Activated naive CD8-positive, alpha-beta T cell treated with anti-CD3 and anti-CD28 coated beads for 36 hours (primary cell): ENCODE measurements around the gene STAT3. TPM values are rescaled to one million over a fixed set of nuclear protein-coding genes. Genes with fewer than 3 reads are reported as not detected.
"Not testable (repeated sequence)": the region's sequence is repeated elsewhere in the genome, so short reads cannot be mapped to it uniquely, and the experiment has no call there.

Experiments used
- DNase-seq: peaks from one replicate; pipeline ENCODE4 v3.0.0; 2021
- H3K27ac Mint-ChIP-seq: one replicate; pipeline ENCODE4 v1.8.0; 2022; ENCODE audit warnings: mild to moderate bottlenecking, moderate library complexity, mixed read lengths
- H3K27me3 Mint-ChIP-seq: one replicate; pipeline ENCODE4 v1.8.0; 2022; ENCODE audit warnings: mild to moderate bottlenecking, mixed read lengths
- H3K36me3 Mint-ChIP-seq: one replicate; pipeline ENCODE4 v1.8.0; 2021; ENCODE audit warnings: mild to moderate bottlenecking, mixed read lengths
- H3K4me1 Mint-ChIP-seq: one replicate; pipeline ENCODE4 v1.8.0; 2021; ENCODE audit warnings: mixed read lengths
- H3K4me3 Mint-ChIP-seq: one replicate; pipeline ENCODE4 v1.8.0; 2022; ENCODE audit warnings: mild to moderate bottlenecking, moderate library complexity, mixed read lengths
- H3K9me3 Mint-ChIP-seq: one replicate; pipeline ENCODE4 v1.8.0; 2022; ENCODE audit warnings: mixed read lengths
- total RNA-seq, 2 experiments: library from RNA; stranded (reverse); gene quantifications; one replicate each; pipeline ENCODE4 v1.2.3, GENCODE V29; 2021

The STAT3 gene
- total RNA-seq, 2 experiments from 2014 or later: 221 to 223 TPM

DNA sequence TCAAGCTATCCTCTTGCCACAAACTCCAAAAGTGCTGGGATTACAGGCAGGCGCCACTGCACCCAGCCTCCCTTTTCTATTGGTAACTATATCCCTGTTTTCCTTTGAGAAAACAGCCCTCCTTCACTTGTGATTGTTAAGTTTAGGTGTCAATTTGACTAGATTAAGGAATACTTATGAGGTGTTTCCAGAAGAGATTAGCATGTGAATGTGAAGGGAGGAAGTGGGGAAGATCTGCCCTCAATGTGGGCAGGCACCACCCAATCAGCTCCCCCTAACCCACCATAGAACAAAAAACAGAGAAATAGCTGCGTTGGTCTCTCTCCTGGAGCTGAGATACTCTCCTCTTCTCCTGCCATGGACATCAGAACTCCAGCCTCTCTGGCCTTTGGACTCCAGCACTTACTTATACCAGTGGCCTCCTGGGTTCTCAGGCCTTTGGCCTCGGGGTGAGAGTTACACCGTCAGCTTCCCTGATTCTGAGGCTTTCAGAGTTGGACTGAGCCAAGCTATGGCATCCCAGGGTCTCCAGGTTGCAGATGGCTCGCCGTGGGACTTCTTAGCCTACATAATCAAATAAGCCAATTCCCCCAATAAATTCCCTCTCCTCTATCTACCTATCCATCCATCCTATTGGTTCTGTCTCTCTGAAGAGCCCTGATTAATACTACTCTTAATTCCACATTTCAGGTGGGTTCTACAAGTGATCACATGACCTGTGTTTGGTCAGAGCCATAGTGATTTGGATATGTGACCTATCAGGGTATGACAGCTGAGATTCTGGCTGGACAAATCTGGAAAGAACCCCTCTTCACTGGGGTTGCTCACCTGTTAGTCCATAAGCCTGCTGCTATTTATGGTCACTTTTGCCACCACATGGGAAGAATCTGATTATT lies 12.0 kb upstream of the STAT3 start:
- H3K4me3 Mint-ChIP-seq: peak overlapping the region; percentile 22
- peaks cover 28% of the 10 kb centered on the region for H3K4me1 Mint-ChIP-seq
- H3K9me3 Mint-ChIP-seq: no peaks in the 10 kb centered on the region
- H3K27ac Mint-ChIP-seq: peak overlapping the region; percentile 6
- H3K27me3 Mint-ChIP-seq: no peaks in the 10 kb centered on the region
- no peak for DNase-seq
- no peaks in the 10 kb centered on the region for H3K36me3 Mint-ChIP-seq

DNA sequence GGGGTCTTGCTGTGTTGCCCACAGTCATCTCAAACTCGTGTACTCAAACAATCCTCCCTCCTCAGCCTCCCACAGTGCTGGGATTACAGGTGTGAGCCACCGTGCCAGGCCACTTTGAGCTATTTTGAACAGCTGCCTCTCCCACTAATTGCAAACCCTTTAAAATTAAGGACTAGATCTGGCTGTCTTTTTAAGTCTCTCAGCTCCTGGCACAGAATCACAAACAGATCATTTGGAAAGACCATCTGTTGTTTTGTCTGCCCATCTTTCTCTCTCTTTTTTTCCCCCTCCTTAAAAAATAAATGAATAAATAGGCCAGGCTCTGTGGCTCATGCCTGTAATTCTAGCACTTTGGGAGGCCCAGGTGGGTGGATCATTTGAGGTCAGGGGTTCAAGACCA lies 10.9 kb upstream of the STAT3 start:
- peaks cover 31% of the 10 kb centered on the region for H3K4me1 Mint-ChIP-seq
- H3K27ac Mint-ChIP-seq: no peak overlapping the region

GRCh38 chr17:42395601-42396000 lies 7.4 kb upstream of the STAT3 start:
- H3K36me3 Mint-ChIP-seq, H3K9me3 Mint-ChIP-seq, DNase-seq, H3K27me3 Mint-ChIP-seq, H3K4me3 Mint-ChIP-seq, H3K27ac Mint-ChIP-seq: not testable (repeated sequence)
- peaks cover 35% of the 10 kb centered on the region for H3K4me1 Mint-ChIP-seq

More for the DNA sequence above, 10.9 kb upstream of the STAT3 start:
- no peak for DNase-seq
- Mint-ChIP-seq H3K9me3 (no peaks in the 10 kb centered on the region), H3K4me3 (no peak overlapping the region), H3K27me3 (no peaks in the 10 kb centered on the region), H3K36me3 (no peaks in the 10 kb centered on the region)

DNA sequence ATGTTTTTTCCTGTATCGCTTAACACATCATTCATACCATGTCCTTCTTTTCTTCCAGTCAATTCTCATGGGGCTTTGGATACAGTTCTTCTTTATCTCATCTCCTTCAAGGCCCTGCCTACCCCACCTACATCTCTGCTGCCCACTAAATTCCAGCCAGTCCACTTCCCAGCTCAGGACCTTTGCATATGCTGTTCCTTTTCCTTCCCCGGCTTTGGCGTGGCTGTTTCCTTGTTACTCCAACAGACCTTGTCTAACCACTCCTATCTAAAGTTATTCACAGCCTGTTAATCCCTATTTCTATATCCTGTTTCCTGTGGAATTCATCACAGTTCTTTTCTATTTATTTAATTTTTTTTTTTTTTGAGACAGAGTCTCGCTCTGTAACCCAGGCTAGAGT lies 6.6 kb upstream of the STAT3 start:
- Mint-ChIP-seq H3K9me3 (no peaks in the 10 kb centered on the region), H3K27ac (no peak overlapping the region), H3K4me3 (no peak overlapping the region), H3K36me3 (no peaks in the 10 kb centered on the region), H3K27me3 (no peaks in the 10 kb centered on the region), H3K4me1 (peaks cover 34% of the 10 kb centered on the region)
- no peak for DNase-seq

DNA sequence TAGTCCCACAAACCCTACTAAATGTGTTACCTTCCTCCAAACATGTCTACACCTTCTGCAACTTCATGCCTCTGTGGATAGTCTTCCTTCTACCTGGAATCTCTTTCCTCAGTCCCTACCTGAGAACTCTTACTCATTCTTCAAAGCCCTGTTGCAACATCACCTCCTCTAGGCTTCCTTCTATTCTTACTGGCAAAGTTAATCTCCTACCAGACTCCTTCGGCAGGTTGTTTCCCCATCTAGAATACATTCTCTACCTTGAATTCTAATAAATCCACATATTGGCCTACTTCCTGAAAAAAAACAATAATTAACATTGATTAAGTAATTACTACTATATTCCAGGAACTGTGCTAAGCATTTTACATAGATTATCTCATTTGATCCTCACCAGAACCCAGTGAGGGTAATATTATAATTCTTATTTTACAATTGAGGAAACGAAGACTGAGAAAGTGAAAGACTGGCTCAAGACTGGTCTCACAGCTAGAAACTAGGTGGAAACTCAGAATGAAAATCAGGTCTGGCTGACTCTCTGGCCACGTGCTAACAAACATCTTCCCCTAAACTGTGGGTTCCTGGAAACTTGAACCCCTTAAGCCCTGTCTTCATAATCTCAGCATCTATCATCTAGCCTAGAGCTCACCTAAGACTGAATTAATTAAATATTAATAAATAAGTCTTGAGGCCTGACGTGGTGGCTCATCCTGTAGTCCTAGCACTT lies 4.6 kb upstream of the STAT3 start:
- peaks cover 31% of the 10 kb centered on the region for H3K4me1 Mint-ChIP-seq
- H3K36me3 Mint-ChIP-seq: peaks cover 3% of the 10 kb centered on the region
- no peak overlapping the region for H3K4me3 Mint-ChIP-seq
- no peaks in the 10 kb centered on the region for H3K27me3 Mint-ChIP-seq
- DNase-seq: no peak
- peak overlapping the region; percentile 70 for H3K27ac Mint-ChIP-seq
- no peaks in the 10 kb centered on the region for H3K9me3 Mint-ChIP-seq

DNA sequence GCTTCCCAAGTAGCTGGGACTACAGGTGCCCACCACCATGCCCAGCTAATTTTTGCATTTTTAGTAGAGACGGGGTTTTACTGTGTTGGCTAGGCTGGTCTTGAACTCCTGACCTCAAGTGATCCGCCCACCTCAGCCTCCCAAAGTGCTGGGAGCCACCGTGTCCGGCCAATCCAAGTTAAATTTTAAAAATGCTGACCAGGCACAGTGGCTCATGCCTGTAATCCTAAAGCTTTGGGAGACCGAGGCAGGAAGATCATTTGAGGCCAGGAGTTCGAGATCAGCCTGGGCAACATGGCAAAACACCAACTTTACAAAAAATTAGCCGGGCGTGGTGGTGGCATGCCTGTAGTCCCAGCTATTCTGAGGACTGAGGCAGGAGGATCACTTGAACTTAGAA lies 3.2 kb upstream of the STAT3 start:
- not testable (repeated sequence) for H3K4me3 Mint-ChIP-seq, DNase-seq, H3K27me3 Mint-ChIP-seq, H3K9me3 Mint-ChIP-seq, H3K27ac Mint-ChIP-seq
- Mint-ChIP-seq H3K4me1 (peaks cover 34% of the 10 kb centered on the region), H3K36me3 (peaks cover 11% of the 10 kb centered on the region)

GRCh38 chr17:42389899-42390298 lies 1.7 kb upstream of the STAT3 start:
- peaks cover 3% of the 10 kb centered on the region for H3K9me3 Mint-ChIP-seq
- peaks cover 23% of the 10 kb centered on the region for H3K36me3 Mint-ChIP-seq
- peaks cover 44% of the 10 kb centered on the region for H3K4me1 Mint-ChIP-seq
- no peak for DNase-seq
- peak overlapping the region; percentile 70 for H3K4me3 Mint-ChIP-seq
- H3K27ac Mint-ChIP-seq: peak overlapping the region; percentile 100
- H3K27me3 Mint-ChIP-seq: no peaks in the 10 kb centered on the region

DNA sequence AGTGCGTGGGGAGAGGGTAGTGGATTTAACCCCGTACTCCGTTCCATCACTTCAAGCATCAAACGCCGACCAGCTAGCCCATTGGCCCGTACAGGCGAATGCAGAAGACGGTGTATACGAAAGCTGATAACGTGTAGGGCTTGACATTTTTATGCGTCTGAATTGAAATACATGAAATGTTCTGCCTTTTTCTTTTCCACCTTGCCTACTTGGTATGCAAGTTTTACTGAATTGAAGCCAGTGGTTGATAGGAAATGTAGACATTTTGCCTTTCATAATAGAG lies 834 bp upstream of the STAT3 start:
- peaks cover 29% of the 10 kb centered on the region for H3K36me3 Mint-ChIP-seq
- H3K4me1 Mint-ChIP-seq: peaks cover 43% of the 10 kb centered on the region
- H3K27me3 Mint-ChIP-seq: no peaks in the 10 kb centered on the region
- peak overlapping the region; percentile 92 for H3K4me3 Mint-ChIP-seq
- peaks cover 3% of the 10 kb centered on the region for H3K9me3 Mint-ChIP-seq
- peak overlapping the region; percentile 100 for H3K27ac Mint-ChIP-seq
- DNase-seq: no peak

GRCh38 chr17:42387661-42388380 lies 421 bp downstream of the STAT3 start:
- H3K4me3 Mint-ChIP-seq: peak overlapping the region; percentile 92
- H3K27ac Mint-ChIP-seq: peak overlapping the region; percentile 100
- H3K36me3 Mint-ChIP-seq: peaks cover 39% of the 10 kb centered on the region
- peaks cover 3% of the 10 kb centered on the region for H3K9me3 Mint-ChIP-seq
- H3K4me1 Mint-ChIP-seq: peaks cover 41% of the 10 kb centered on the region
- peak; percentile 47 for DNase-seq
- H3K27me3 Mint-ChIP-seq: no peaks in the 10 kb centered on the region

DNA sequence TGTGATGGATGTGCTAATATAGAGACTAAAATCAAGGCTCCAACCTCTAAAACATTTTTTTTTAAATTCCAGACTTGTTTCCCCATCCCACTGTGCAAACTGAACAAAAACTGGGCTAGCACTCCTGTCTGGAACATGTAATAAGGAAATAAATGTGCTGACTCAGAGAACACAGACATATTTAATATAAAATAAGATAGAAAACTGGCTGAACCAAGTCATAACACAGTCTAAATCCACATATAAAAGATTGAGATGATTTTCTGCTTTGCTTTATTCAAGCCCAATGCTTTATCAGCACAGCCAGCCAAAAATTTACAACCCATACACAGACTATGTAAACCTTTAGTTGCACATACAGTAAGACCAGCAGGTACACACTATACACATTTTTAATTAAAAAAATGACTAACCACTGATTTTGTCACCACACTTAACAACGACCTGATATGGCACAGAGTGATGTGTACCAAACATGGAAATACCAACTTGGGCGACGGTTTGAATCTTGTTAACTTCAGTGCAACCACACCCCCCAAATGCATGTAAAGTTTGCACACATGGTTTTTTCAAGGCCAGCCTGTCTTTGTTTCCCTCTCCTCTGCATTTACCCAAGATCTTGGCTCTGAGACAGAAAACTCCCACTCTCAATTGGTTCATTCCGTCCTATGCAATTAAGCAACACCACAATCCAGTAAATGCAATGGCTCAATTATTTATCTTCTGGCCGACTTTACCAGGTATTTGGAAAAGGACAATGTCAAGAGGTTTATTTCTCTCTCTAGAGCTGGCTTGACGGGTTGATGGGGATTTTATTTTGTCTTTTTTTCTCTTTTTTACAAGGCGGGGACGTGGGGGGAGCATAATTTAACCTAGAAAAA lies 1.2 kb downstream of the STAT3 start:
- peak; percentile 12 for DNase-seq
- Mint-ChIP-seq H3K4me3 (peak overlapping the region; percentile 92), H3K27me3 (no peaks in the 10 kb centered on the region), H3K36me3 (peaks cover 47% of the 10 kb centered on the region), H3K27ac (peak overlapping the region; percentile 100), H3K4me1 (peaks cover 41% of the 10 kb centered on the region), H3K9me3 (peaks cover 3% of the 10 kb centered on the region)

- Mint-ChIP-seq H3K4me1 (peaks cover 64% of the 10 kb centered on the region), H3K27ac (peak overlapping the region; percentile 72), H3K9me3 (peaks cover 3% of the 10 kb centered on the region), H3K27me3 (no peaks in the 10 kb centered on the region), H3K36me3 (peaks cover 59% of the 10 kb centered on the region), H3K4me3 (no peak overlapping the region)
- no peak for DNase-seq
Observed at GRCh38 chr17:42381898-42382297, 6.3 kb downstream of the STAT3 start.

DNA sequence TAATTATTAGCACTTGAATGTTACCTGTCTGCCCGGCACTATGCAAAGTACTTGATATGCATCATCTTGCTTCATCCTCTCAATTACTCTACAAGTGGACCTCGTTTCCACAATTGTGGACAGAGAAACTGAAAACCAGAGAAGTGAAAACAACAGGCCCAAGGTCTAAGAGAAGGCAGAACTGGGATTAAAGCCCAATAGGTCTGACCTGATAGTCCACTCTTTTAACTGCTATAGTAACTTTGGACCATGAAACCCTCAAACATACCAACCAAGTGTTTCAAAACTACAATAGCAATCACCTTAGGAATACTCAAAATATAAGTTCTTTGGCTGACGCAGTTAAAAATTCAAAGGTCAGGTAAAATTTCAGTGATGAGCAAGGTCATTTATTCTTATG lies 7.3 kb downstream of the STAT3 start:
- Mint-ChIP-seq H3K27me3 (no peaks in the 10 kb centered on the region), H3K36me3 (peaks cover 52% of the 10 kb centered on the region), H3K4me1 (peaks cover 61% of the 10 kb centered on the region), H3K9me3 (no peaks in the 10 kb centered on the region), H3K27ac (no peak overlapping the region), H3K4me3 (no peak overlapping the region)
- no peak for DNase-seq

DNA sequence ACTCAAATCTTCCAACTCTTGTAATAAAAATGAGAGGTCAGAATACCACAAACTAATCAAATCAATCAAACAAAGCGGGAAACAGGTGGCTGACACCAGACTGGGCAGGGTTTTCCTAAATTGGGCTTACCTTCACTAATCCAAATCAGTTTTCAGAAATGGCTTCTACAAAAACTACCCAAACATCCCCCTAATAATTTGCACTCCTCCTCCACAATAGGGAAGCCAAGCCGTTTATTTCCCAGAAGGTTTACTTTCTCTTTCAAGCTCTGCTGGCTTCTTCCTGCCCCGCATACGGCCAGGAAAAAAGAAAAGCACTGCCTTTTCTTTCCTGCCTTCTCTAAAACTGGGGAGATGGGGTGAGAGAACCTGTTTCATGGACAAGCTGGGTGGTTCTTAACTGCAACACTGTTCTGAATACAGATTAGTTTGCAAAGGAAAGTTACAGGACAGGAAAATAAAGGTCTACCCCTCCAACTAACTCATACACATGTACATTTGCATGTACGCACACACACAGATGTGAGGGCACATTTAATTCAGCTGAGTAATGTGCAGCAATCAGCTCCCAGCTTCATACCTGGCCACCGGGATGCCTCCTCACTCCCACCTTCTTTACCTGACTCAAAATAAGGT lies 9.2 kb downstream of the STAT3 start:
- H3K4me3 Mint-ChIP-seq: peak overlapping the region; percentile 68
- no peaks in the 10 kb centered on the region for H3K9me3 Mint-ChIP-seq
- peaks cover 38% of the 10 kb centered on the region for H3K36me3 Mint-ChIP-seq
- no peak for DNase-seq
- H3K27ac Mint-ChIP-seq: peak overlapping the region; percentile 91
- no peaks in the 10 kb centered on the region for H3K27me3 Mint-ChIP-seq
- H3K4me1 Mint-ChIP-seq: peaks cover 64% of the 10 kb centered on the region

DNA sequence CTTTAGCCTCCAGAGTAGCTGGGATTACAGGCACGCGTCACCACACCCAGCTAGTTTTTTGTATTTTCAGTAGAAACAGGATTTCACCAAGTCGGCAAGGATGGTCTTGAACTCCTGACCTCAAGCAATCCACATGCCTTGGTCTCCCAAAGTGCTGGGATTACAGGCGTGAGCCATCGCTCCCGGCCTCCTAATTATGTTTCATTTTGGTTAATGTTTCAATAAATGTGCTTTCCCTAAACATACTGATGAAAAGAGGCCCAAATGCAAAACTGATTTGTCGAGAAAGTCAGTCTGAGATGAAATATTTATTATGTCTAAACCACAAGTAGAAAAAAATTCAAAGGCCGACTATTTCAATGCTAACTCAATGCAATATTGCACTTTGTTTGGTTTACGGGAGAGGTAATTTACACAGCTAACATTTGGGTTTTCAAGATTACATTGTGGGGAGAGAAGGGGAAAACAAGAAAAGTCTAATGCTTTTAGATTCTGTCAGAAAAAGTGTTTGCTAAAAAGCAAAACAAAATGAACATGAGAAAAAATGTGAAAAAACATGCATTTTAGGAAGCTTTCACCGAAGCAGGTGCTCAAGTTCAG lies 9.8 kb downstream of the STAT3 start:
- Mint-ChIP-seq H3K9me3 (no peaks in the 10 kb centered on the region), H3K27me3 (no peaks in the 10 kb centered on the region), H3K4me1 (peaks cover 65% of the 10 kb centered on the region), H3K4me3 (peak overlapping the region; percentile 68), H3K27ac (peak overlapping the region; percentile 91), H3K36me3 (peaks cover 38% of the 10 kb centered on the region)
- DNase-seq: no peak
